Measurements from ENCODE around the gene CSF3R.
"Not testable (repeated sequence)": the region's sequence is repeated elsewhere in the genome, so short reads cannot be mapped to it uniquely, and the experiment has no call there.

The CSF3R gene

DNA sequence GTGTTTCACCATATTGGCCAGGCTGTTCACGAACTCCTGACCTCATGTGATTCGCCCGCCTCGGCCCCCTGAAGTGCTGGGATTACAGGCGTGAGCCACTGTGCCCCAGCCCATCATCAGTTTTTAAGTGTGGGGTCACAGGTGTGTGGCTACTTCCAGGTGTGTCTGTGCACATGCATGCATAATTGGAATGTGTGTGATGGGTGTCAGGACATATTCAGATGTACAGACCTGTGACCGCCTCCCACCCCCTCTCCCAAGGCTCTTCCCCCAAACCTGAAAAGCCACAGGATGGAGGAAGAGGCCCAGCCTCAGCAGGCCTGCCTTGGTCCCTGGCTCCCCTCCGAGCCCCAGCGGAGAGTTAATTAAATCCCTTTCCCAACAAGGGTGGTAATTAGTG is 37.3 kb upstream of the CSF3R start:
- Mint-ChIP-seq H3K27me3 (peaks cover 3% of the 10 kb centered on the region), H3K4me3 (no peak overlapping the region), H3K9me3 (no peaks in the 10 kb centered on the region), H3K27ac (no peak overlapping the region), H3K4me1 (peaks cover 3% of the 10 kb centered on the region), H3K36me3 (no peaks in the 10 kb centered on the region)
- DNase-seq, result no peak
- CTCF ChIA-PET, result no interaction called here

DNA sequence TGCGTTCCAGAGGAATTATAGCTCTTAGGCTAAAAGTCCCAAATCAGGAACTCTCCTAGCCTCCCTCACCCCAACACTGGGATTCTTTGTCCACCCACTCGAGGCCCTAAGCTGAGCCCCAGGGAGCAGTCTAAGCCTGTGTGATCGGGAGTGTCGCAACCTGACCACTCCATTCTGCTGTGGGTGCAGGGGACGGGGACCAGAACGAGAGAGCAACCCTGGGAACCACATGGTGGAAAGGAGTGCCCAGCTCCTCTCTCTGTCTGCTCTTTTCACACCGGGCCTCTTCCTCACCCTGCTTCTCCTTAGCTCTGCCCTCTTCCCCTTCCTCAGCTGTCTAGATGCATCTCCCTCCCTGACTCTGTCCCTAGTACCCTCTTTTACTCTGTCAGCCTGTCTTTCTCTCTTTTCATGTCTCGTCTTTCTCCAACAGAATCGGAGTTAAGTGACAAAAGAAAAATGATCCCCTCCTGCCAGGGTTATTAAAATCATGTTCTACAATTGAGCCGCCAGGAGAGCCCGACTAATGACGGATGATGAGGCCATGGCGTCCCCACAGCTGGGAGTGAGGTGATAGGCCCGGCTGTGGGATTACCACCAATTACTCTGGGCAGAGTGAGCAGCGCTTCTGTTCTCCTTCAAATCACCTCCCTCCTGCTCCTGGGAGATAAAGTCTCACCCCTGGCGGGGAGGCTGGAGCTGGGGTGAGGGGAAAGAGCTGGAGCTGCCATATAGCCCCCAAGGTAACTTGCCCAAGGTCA is 34.5 kb upstream of the CSF3R start:
- Mint-ChIP-seq H3K9me3 (no peaks in the 10 kb centered on the region), H3K27ac (no peak overlapping the region), H3K4me3 (no peak overlapping the region), H3K4me1 (peaks cover 8% of the 10 kb centered on the region), H3K27me3 (peaks cover 15% of the 10 kb centered on the region), H3K36me3 (no peaks in the 10 kb centered on the region)
- CTCF ChIA-PET, result interaction anchor here (0.6 to 3.0 kb wide), 21 partner anchors 8 to 660 kb away, joined by 3 to 31 read pairs (median 4); no protein-coding TSS in a partner anchor
- no peak for DNase-seq

GRCh38 chr1:36516372-36517010 is 33.8 kb upstream of the CSF3R start:
- Mint-ChIP-seq H3K27me3 (peaks cover 20% of the 10 kb centered on the region), H3K9me3 (no peaks in the 10 kb centered on the region), H3K4me3 (no peak overlapping the region), H3K36me3 (no peaks in the 10 kb centered on the region), H3K4me1 (peaks cover 8% of the 10 kb centered on the region), H3K27ac (no peak overlapping the region)
- DNase-seq, result peak; percentile 58
- CTCF ChIA-PET, result interaction anchor here (0.7 to 3.0 kb wide), 32 partner anchors 9 to 661 kb away, joined by 3 to 31 read pairs (median 4); partner anchors contain the start of gene MRPS15

- CTCF ChIA-PET, result interaction anchor here (0.7 to 3.0 kb wide), 29 partner anchors 8 to 230 kb away, joined by 3 to 31 read pairs (median 4); partner anchors contain the start of gene MRPS15
- H3K36me3 Mint-ChIP-seq, result no peaks in the 10 kb centered on the region
- peak; percentile 17 for DNase-seq
- H3K4me3 Mint-ChIP-seq, result no peak overlapping the region
- H3K4me1 Mint-ChIP-seq, result peaks cover 8% of the 10 kb centered on the region
- H3K27ac Mint-ChIP-seq, result no peak overlapping the region
- H3K9me3 Mint-ChIP-seq, result no peaks in the 10 kb centered on the region
- H3K27me3 Mint-ChIP-seq, result peaks cover 20% of the 10 kb centered on the region
Observed at GRCh38 chr1:36515315-36516138, 32.8 kb upstream of the CSF3R start.

- peaks cover 8% of the 10 kb centered on the region for H3K4me1 Mint-ChIP-seq
- peaks cover 26% of the 10 kb centered on the region for H3K27me3 Mint-ChIP-seq
- no peak overlapping the region for H3K27ac Mint-ChIP-seq
- no peaks in the 10 kb centered on the region for H3K36me3 Mint-ChIP-seq
- no peak overlapping the region for H3K4me3 Mint-ChIP-seq
- CTCF ChIA-PET, result interaction anchor here (2.2 to 3.0 kb wide), 2 partner anchors 8 to 9 kb away, joined by 5 to 31 read pairs; no protein-coding TSS in a partner anchor
- DNase-seq, result no peak
- H3K9me3 Mint-ChIP-seq, result no peaks in the 10 kb centered on the region
Observed at GRCh38 chr1:36514501-36514900, 31.8 kb upstream of the CSF3R start.

- Mint-ChIP-seq H3K27ac (peak overlapping the region; percentile 62), H3K4me3 (no peak overlapping the region), H3K36me3 (no peaks in the 10 kb centered on the region), H3K27me3 (peaks cover 26% of the 10 kb centered on the region), H3K9me3 (no peaks in the 10 kb centered on the region), H3K4me1 (peaks cover 8% of the 10 kb centered on the region)
- DNase-seq, result peak; percentile 19
- CTCF ChIA-PET, result interaction anchor here (0.7 to 2.2 kb wide), 2 partner anchors 10 to 136 kb away, joined by 3 to 5 read pairs; no protein-coding TSS in a partner anchor
Observed at GRCh38 chr1:36513676-36514473, 31.2 kb upstream of the CSF3R start.

DNA sequence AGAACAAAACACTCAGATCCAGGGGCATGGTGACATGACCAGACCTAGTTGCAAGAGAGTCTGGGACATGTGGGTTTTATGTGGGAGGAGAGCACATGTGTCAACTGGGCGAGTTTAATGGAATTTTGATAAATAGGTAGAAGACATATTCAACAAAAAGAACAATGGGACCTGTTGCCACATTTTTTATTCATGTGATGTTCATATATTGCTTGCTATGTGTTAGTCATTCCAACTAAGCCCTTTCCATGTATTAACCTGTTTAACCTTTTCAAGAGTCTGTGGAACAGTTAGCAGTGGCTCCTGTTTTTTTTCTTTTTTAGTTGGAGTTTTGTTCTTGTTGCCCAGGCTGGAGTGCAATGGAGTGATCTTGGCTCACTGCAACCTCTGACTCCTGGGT is 30.1 kb upstream of the CSF3R start:
- DNase-seq, result no peak
- Mint-ChIP-seq H3K4me3 (no peak overlapping the region), H3K27me3 (peaks cover 31% of the 10 kb centered on the region), H3K36me3 (no peaks in the 10 kb centered on the region), H3K27ac (no peak overlapping the region), H3K4me1 (peaks cover 8% of the 10 kb centered on the region), H3K9me3 (no peaks in the 10 kb centered on the region)
- CTCF ChIA-PET, result interaction anchor here (0.7 kb wide), 1 partner anchor 137 kb away, joined by 3 read pairs; no protein-coding TSS in a partner anchor

GRCh38 chr1:36511804-36512798 is 29.4 kb upstream of the CSF3R start:
- Mint-ChIP-seq H3K4me3 (no peak overlapping the region), H3K9me3 (no peaks in the 10 kb centered on the region), H3K27ac (no peak overlapping the region), H3K4me1 (peaks cover 8% of the 10 kb centered on the region), H3K36me3 (no peaks in the 10 kb centered on the region), H3K27me3 (peaks cover 38% of the 10 kb centered on the region)
- CTCF ChIA-PET, result no interaction called here
- peak; percentile 15 for DNase-seq

DNA sequence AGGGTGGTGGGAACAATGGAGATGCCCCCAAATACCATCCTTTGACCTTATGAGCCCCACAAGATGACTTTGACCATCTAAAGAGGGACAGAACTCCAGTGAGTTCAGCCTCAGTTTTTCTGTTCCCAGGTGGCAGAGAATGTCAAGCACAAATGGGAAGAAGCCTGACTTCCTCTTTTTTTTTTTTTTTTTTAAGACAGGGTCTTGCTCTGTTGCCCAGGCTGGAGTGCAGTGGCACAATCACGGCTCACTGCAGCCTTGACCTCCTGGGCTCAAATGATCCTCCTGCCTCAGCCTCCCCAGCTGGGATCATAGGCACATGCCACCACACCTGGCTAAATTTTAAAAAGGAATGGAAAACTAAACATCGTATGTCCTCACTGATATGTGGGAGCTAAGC is 28.5 kb upstream of the CSF3R start:
- DNase-seq, CTCF ChIA-PET, H3K9me3 Mint-ChIP-seq, H3K27ac Mint-ChIP-seq, H3K4me3 Mint-ChIP-seq, H3K36me3 Mint-ChIP-seq, H3K4me1 Mint-ChIP-seq: not testable (repeated sequence)
- peaks cover 36% of the 10 kb centered on the region for H3K27me3 Mint-ChIP-seq

DNA sequence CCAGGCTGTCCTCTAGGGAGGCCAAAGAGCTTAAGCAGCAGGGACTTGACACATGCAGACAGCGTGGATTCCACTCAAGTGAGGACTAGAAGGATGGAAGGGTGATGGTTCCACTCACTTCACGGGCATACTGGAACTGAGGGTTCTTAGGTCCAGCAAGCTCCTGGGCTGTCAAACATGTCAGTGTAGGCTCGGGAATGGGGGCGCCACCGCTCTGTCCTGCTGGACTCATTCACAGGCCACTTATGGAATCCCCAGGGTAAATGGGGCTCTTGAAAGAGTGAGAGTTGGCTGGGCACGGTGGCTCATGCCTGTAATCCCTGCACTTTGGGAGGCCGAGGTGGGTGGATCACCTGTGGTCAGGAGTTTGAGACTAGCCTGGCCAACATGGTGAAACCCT is 27.7 kb upstream of the CSF3R start:
- peaks cover 8% of the 10 kb centered on the region for H3K4me1 Mint-ChIP-seq
- H3K9me3 Mint-ChIP-seq, result no peaks in the 10 kb centered on the region
- H3K27me3 Mint-ChIP-seq, result peaks cover 36% of the 10 kb centered on the region
- peak; percentile 4 for DNase-seq
- no peak overlapping the region for H3K27ac Mint-ChIP-seq
- CTCF ChIA-PET, result no interaction called here
- H3K36me3 Mint-ChIP-seq, result no peaks in the 10 kb centered on the region
- no peak overlapping the region for H3K4me3 Mint-ChIP-seq

DNA sequence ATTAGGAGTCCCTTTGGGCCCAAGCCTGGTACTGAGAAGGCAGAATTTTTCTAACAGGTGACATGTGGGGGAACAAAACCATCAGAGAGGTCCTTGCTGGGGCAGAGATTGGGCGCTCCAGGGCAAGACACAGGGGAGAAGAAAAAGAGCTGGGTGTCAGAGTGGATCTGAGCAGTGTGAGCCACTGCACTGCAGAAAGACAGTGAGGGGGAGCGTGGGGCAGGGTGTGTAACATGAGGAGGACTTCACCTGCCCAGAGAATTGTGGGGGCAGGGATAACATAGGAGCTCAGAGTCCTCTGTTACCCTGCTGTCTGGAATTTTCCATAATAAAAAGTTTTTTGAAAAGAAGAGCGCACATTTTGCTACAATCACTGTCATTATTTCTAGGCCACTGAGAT is 25.5 kb upstream of the CSF3R start:
- H3K27me3 Mint-ChIP-seq, result peaks cover 38% of the 10 kb centered on the region

DNA sequence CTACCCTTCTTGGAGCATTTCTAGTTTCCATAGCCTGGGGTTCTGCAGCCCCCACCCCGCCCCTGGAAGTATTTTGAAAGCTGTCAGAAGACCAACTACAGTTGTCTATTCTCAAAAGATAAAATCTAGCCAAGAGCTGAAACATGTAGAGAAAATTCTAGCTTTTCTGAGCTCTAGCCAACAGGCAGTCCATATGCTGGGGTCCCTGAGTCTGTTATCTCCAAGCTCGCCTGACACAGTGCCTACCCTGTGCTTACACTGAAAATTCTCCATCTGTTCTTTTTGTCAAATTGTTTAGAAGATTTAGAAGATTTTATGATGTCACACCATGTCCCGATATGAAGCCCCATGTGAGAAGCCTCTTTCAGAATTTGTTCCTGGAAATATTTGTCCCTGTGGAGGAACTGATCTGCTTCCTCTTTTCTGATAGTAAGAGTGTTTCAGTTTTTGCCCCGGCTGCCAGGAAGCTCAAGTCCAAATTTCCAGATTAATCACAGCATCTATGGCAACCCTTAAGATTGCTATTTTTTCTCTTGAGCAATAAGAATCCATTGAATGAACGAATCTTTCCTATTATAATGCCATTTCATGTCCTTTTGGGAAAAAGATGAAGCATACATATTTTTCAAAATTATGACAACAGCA is 23.7 kb upstream of the CSF3R start:
- no peak for DNase-seq
- H3K4me3 Mint-ChIP-seq, result no peak overlapping the region
- no peaks in the 10 kb centered on the region for H3K9me3 Mint-ChIP-seq
- H3K27me3 Mint-ChIP-seq, result peaks cover 34% of the 10 kb centered on the region
- H3K27ac Mint-ChIP-seq, result peak overlapping the region; percentile 13
- no peaks in the 10 kb centered on the region for H3K36me3 Mint-ChIP-seq
- no peaks in the 10 kb centered on the region for H3K4me1 Mint-ChIP-seq
- CTCF ChIA-PET, result interaction anchor here (1.3 to 3.8 kb wide), 2 partner anchors 10 to 12 kb away, joined by 3 to 31 read pairs; no protein-coding TSS in a partner anchor

More for the DNA sequence above, 25.5 kb upstream of the CSF3R start:
- CTCF ChIA-PET, result interaction anchor here (3.8 kb wide), 1 partner anchor 8 kb away, joined by 31 read pairs; no protein-coding TSS in a partner anchor
- no peaks in the 10 kb centered on the region for H3K36me3 Mint-ChIP-seq
- peak; percentile 1 for DNase-seq
- no peak overlapping the region for H3K27ac Mint-ChIP-seq
- no peak overlapping the region for H3K4me3 Mint-ChIP-seq
- no peaks in the 10 kb centered on the region for H3K4me1 Mint-ChIP-seq
- no peaks in the 10 kb centered on the region for H3K9me3 Mint-ChIP-seq

Data from activated naive CD4-positive, alpha-beta T cell treated with anti-CD3 and anti-CD28 coated beads, Interleukin-2, amount 10 ng/mL, durations not matched to agents 7 days and 5 days (primary cell).